ENCODE results near the gene TIMM22.

GRCh38 chr17:979539-980405 is 17.2 kb upstream of the TIMM22 start, which contains the start of gene NXN:
- TF ChIP-seq CTCF (IDR thresholded peaks at IDR 0.05): no peak
- TF ChIP-seq POLR2A (IDR thresholded peaks at IDR 0.05): no peak
